ENCODE measurements around the gene MTMR12. TPM values are rescaled to one million over a fixed set of nuclear protein-coding genes. Genes with fewer than 3 reads are reported as not detected.
A peak's percentile ranks its signal among the peaks of the same experiment; 100 is the strongest.

MTMR12 gene
- total RNA-seq, 2 donors from 2014 or later, result 43.1 to 70.7 TPM

GRCh38 chr5:32244017-32244416, 68.7 kb downstream of the MTMR12 start:
- Histone ChIP-seq H3K4me3 (no peak overlapping the region), H3K9me3 (no peaks in the 10 kb centered on the region), H3K4me1 (replicated peaks) (no peaks in the 10 kb centered on the region), H3K27ac (no peak overlapping the region), H3K27me3 (replicated peaks; ENCODE audit: insufficient read depth) (no peaks in the 10 kb centered on the region), H3K36me3 (peaks cover 2 to 9% of the 10 kb centered on the region in 2 donors)
- TF ChIP-seq POLR2AphosphoS5 (IDR thresholded peaks at IDR 0.05) (no peak), POLR2A (IDR thresholded peaks at IDR 0.05) (no peak), CTCF (IDR thresholded peaks at IDR 0.05) (no peak)
- no peak for DNase-seq (ENCODE audit: low spot score)
- intact Hi-C loops (cut with DNase I), result no loop called here
- 98% methylated on average over 6 of the region's 6 CpGs for WGBS

GRCh38 chr5:32241034-32241783, 71.5 kb downstream of the MTMR12 start:
- intact Hi-C loops (cut with DNase I), result no loop called here
- WGBS, result 79% methylated on average over 7 of the region's 7 CpGs

GRCh38 chr5:32239385-32239784, 73.4 kb downstream of the MTMR12 start:
- intact Hi-C loops (cut with DNase I), result loop anchor here (5.0 to 10.0 kb wide), 2 partner anchors 205 to 348 kb away; partner anchors contain the start of genes SUB1 and ZFR
- no peak for TF ChIP-seq POLR2AphosphoS5 (IDR thresholded peaks at IDR 0.05)
- TF ChIP-seq POLR2A (IDR thresholded peaks at IDR 0.05), result no peak
- no peak for DNase-seq (ENCODE audit: low spot score)
- Histone ChIP-seq H3K4me1 (replicated peaks) (no peaks in the 10 kb centered on the region), H3K27ac (peak overlapping the region in 1 of 2 donors; percentile 1), H3K27me3 (replicated peaks; ENCODE audit: insufficient read depth) (no peaks in the 10 kb centered on the region), H3K4me3 (no peak overlapping the region), H3K9me3 (no peaks in the 10 kb centered on the region), H3K36me3 (no peaks in the 10 kb centered on the region)
- 83% methylated on average over 5 of the region's 5 CpGs for WGBS

More at GRCh38 chr5:32241034-32241783, 71.5 kb downstream of the MTMR12 start:
- TF ChIP-seq CTCF (IDR thresholded peaks at IDR 0.05) (no peak), POLR2A (IDR thresholded peaks at IDR 0.05) (no peak), POLR2AphosphoS5 (IDR thresholded peaks at IDR 0.05) (no peak)
- no peaks in the 10 kb centered on the region for H3K9me3 ChIP-seq
- no peak overlapping the region for H3K4me3 ChIP-seq
- H3K27ac ChIP-seq, result no peak overlapping the region
- DNase-seq (ENCODE audit: low spot score), result no peak
- H3K36me3 ChIP-seq, result peaks cover 0 to 1% of the 10 kb centered on the region in 2 donors
- H3K27me3 ChIP-seq (replicated peaks; ENCODE audit: insufficient read depth), result no peaks in the 10 kb centered on the region
- no peaks in the 10 kb centered on the region for H3K4me1 ChIP-seq (replicated peaks)

GRCh38 chr5:32233696-32234447, 78.9 kb downstream of the MTMR12 start:
- Histone ChIP-seq H3K27ac (peak overlapping the region; percentile 85 to 91), H3K4me3 (no peak overlapping the region), H3K27me3 (replicated peaks; ENCODE audit: insufficient read depth) (no peaks in the 10 kb centered on the region), H3K4me1 (replicated peaks) (peaks cover 16% of the 10 kb centered on the region), H3K9me3 (no peaks in the 10 kb centered on the region), H3K36me3 (no peaks in the 10 kb centered on the region)
- 49% methylated on average over 10 of the region's 10 CpGs for WGBS
- intact Hi-C loops (cut with DNase I), result loop anchor here (2.0 to 10.0 kb wide), 4 partner anchors 78 to 379 kb away; partner anchors contain the start of genes MTMR12 and ZFR
- peak; percentile 79 for DNase-seq (ENCODE audit: low spot score)
- TF ChIP-seq POLR2A (IDR thresholded peaks at IDR 0.05) (peak; percentile 28), POLR2AphosphoS5 (IDR thresholded peaks at IDR 0.05) (peak; percentile 84), CTCF (IDR thresholded peaks at IDR 0.05) (no peak)

GRCh38 chr5:32233220-32233695, 79.5 kb downstream of the MTMR12 start:
- WGBS, result 40% methylated on average over 3 of the region's 3 CpGs
- H3K36me3 ChIP-seq, result no peaks in the 10 kb centered on the region
- no peak for DNase-seq (ENCODE audit: low spot score)
- H3K27ac ChIP-seq, result peak overlapping the region; percentile 85 to 91
- H3K9me3 ChIP-seq, result no peaks in the 10 kb centered on the region
- no peaks in the 10 kb centered on the region for H3K27me3 ChIP-seq (replicated peaks; ENCODE audit: insufficient read depth)
- H3K4me3 ChIP-seq, result no peak overlapping the region
- H3K4me1 ChIP-seq (replicated peaks), result peaks cover 16% of the 10 kb centered on the region
- intact Hi-C loops (cut with DNase I), result loop anchor here (5.0 to 10.0 kb wide), 3 partner anchors 79 to 212 kb away; partner anchors contain the start of genes MTMR12 and ZFR
- TF ChIP-seq CTCF (IDR thresholded peaks at IDR 0.05), result no peak
- TF ChIP-seq POLR2A (IDR thresholded peaks at IDR 0.05), result no peak
- no peak for TF ChIP-seq POLR2AphosphoS5 (IDR thresholded peaks at IDR 0.05)

Measured in prostate gland (tissue), 2 donors.